Measurements from ENCODE around the gene ITLN1.

ITLN1 gene

GRCh38 chr1:160910170-160910750 is 25.3 kb upstream of the ITLN1 start:
- no peak overlapping the region for H2AFZ ChIP-seq (ENCODE audit: low read depth, low read length)
- no peak for DNase-seq
- no peaks in the 10 kb centered on the region for H3K9me3 ChIP-seq (ENCODE audit: insufficient read depth, low read length, severe bottlenecking)
- no peak overlapping the region for H3K9ac ChIP-seq (ENCODE audit: low read depth, low read length)
- TF ChIP-seq EZH2 (IDR thresholded peaks at IDR 0.05; ENCODE audit: borderline replicate concordance, low read depth, low read length, severe bottlenecking) (no peak), CTCF (IDR thresholded peaks at IDR 0.05; ENCODE audit: borderline replicate concordance, extremely low read depth, low read length, poor library complexity, severe bottlenecking) (no peak)
- no peaks in the 10 kb centered on the region for H3K36me3 ChIP-seq (ENCODE audit: insufficient read depth, low read length)
- no peak overlapping the region for H3K4me2 ChIP-seq (ENCODE audit: insufficient read depth, low read length)
- H3K27me3 ChIP-seq (ENCODE audit: insufficient read depth, low read length, poor library complexity): no peaks in the 10 kb centered on the region
- no peak overlapping the region for H3K4me3 ChIP-seq (ENCODE audit: low read depth in 1 of 2, low read length in 2 of 2)
- no peaks in the 10 kb centered on the region for H3K79me2 ChIP-seq (ENCODE audit: insufficient read depth, low read length)
- H3K27ac ChIP-seq (ENCODE audit: low read length): no peak overlapping the region
- H3K4me1 ChIP-seq (ENCODE audit: insufficient read depth, low read length): no peaks in the 10 kb centered on the region
- no peak for ATAC-seq (ENCODE audit: insufficient read depth, low read depth)
- no peaks in the 10 kb centered on the region for H4K20me1 ChIP-seq (ENCODE audit: insufficient read depth, low read length)

- H3K27me3 ChIP-seq (ENCODE audit: insufficient read depth, low read length, poor library complexity): no peaks in the 10 kb centered on the region
- TF ChIP-seq CTCF (IDR thresholded peaks at IDR 0.05; ENCODE audit: borderline replicate concordance, extremely low read depth, low read length, poor library complexity, severe bottlenecking): no peak
- DNase-seq (no peak), ATAC-seq (ENCODE audit: insufficient read depth, low read depth) (no peak)
- H3K4me3 ChIP-seq (ENCODE audit: low read depth in 1 of 2, low read length in 2 of 2): no peak overlapping the region
- no peak overlapping the region for H3K9ac ChIP-seq (ENCODE audit: low read depth, low read length)
- H3K79me2 ChIP-seq (ENCODE audit: insufficient read depth, low read length): no peaks in the 10 kb centered on the region
- H3K4me2 ChIP-seq (ENCODE audit: insufficient read depth, low read length): no peak overlapping the region
- H3K4me1 ChIP-seq (ENCODE audit: insufficient read depth, low read length): no peaks in the 10 kb centered on the region
- no peak overlapping the region for H2AFZ ChIP-seq (ENCODE audit: low read depth, low read length)
- H3K9me3 ChIP-seq (ENCODE audit: insufficient read depth, low read length, severe bottlenecking): no peaks in the 10 kb centered on the region
- no peaks in the 10 kb centered on the region for H4K20me1 ChIP-seq (ENCODE audit: insufficient read depth, low read length)
- H3K36me3 ChIP-seq (ENCODE audit: insufficient read depth, low read length): no peaks in the 10 kb centered on the region
- no peak overlapping the region for H3K27ac ChIP-seq (ENCODE audit: low read length)
These were observed 23.0 kb upstream of the ITLN1 start for GRCh38 chr1:160907976-160908375.

GRCh38 chr1:160905617-160905989 is 20.6 kb upstream of the ITLN1 start:
- Histone ChIP-seq H3K4me2 (ENCODE audit: insufficient read depth, low read length) (no peak overlapping the region), H4K20me1 (ENCODE audit: insufficient read depth, low read length) (no peaks in the 10 kb centered on the region), H3K4me3 (ENCODE audit: low read depth in 1 of 2, low read length in 2 of 2) (no peak overlapping the region), H3K27ac (ENCODE audit: low read length) (no peak overlapping the region), H2AFZ (ENCODE audit: low read depth, low read length) (no peak overlapping the region), H3K79me2 (ENCODE audit: insufficient read depth, low read length) (no peaks in the 10 kb centered on the region), H3K9ac (ENCODE audit: low read depth, low read length) (no peak overlapping the region), H3K9me3 (ENCODE audit: insufficient read depth, low read length, severe bottlenecking) (no peaks in the 10 kb centered on the region), H3K4me1 (ENCODE audit: insufficient read depth, low read length) (no peaks in the 10 kb centered on the region), H3K27me3 (ENCODE audit: insufficient read depth, low read length, poor library complexity) (no peaks in the 10 kb centered on the region), H3K36me3 (ENCODE audit: insufficient read depth, low read length) (no peaks in the 10 kb centered on the region)
- TF ChIP-seq CTCF (IDR thresholded peaks at IDR 0.05; ENCODE audit: borderline replicate concordance, extremely low read depth, low read length, poor library complexity, severe bottlenecking): no peak
- TF ChIP-seq EZH2 (IDR thresholded peaks at IDR 0.05; ENCODE audit: borderline replicate concordance, low read depth, low read length, severe bottlenecking): no peak
- DNase-seq (no peak), ATAC-seq (ENCODE audit: insufficient read depth, low read depth) (no peak)
